ENCODE data around the gene RBFOX2.

DNA sequence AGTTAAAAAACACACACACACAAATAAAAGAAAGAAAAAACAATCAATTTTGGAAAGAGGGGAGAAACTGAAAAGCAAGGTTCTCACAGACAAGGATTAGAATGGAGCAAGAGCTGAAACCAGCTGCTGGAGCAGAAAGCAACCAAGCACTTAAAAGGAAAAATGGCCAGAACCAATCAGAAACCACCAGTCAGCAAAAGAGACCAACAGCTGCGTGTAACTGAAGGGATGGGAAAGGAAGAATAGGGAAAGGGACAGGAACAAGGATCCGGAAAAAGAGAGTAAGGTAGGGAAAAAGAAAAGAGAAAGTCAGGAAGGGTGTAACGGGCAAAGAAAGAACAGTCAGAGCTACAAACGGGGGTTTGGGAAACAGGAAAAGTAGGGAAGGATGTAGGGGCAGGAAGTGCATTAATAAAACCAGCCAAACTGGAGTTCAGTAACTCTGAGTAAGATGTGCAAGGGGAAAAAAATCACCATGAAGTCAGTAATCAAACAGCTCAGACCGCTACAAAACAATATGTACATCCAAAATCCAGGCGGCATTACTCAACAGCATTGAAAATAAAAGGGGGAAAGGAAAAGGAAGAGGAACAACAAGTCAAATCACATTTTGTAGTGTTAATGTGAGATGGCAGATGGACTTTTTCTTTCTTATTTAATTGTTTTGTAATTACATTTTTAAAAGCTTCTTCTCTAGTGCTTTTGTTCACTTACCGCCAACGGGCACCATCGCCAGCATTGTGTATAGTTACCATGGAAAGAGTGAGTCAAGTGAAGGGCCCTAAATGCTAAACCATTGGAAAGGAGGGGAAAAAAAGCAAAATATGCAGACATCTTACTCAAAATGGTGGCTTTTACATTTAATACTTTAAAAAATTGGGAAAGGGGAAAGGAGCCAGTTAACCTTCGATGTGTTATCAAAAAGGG, 261.7 kb downstream of the RBFOX2 start:
- TF ChIP-seq, protein P1, sequence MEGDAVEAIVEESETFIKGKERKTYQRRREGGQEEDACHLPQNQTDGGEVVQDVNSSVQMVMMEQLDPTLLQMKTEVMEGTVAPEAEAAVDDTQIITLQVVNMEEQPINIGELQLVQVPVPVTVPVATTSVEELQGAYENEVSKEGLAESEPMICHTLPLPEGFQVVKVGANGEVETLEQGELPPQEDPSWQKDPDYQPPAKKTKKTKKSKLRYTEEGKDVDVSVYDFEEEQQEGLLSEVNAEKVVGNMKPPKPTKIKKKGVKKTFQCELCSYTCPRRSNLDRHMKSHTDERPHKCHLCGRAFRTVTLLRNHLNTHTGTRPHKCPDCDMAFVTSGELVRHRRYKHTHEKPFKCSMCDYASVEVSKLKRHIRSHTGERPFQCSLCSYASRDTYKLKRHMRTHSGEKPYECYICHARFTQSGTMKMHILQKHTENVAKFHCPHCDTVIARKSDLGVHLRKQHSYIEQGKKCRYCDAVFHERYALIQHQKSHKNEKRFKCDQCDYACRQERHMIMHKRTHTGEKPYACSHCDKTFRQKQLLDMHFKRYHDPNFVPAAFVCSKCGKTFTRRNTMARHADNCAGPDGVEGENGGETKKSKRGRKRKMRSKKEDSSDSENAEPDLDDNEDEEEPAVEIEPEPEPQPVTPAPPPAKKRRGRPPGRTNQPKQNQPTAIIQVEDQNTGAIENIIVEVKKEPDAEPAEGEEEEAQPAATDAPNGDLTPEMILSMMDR (IDR thresholded peaks at IDR 0.05) = no peak
- TF ChIP-seq POLR2A (IDR thresholded peaks at IDR 0.05) = no peak

All from tibial nerve (tissue), 3 donors.